DND-41 (cell line): Measurements from ENCODE around the gene PHOSPHO2.
A peak's percentile ranks its signal among the peaks of the same experiment; 100 is the strongest.

ENCODE experiments used
- ATAC-seq: fragments of 200-7000 bp; cut with Tn5 transposase; 3 replicates; pipeline ENCODE4 v1.9.1; 2021; ENCODE audit warnings: low read depth; ENCODE audit not compliant: insufficient read depth
- DNase-seq: peaks from one replicate; pipeline ENCODE4 v3.0.0-alpha.2; 2020
- H2AFZ ChIP-seq: 2 replicates; pipeline ENCODE4 v1.6.0; 2012; ENCODE audit warnings: low read depth, low read length
- H3K27ac ChIP-seq: 2 replicates; pipeline ENCODE4 v1.5.1; 2012; ENCODE audit warnings: low read length, inconsistent platforms
- H3K27me3 ChIP-seq: fragments of 200-600 bp; sonication (generic); 2 replicates; pipeline ENCODE4 v1.6.0; 2012; ENCODE audit warnings: low read length, mild to moderate bottlenecking, inconsistent platforms; ENCODE audit not compliant: insufficient read depth, poor library complexity
- H3K36me3 ChIP-seq: 2 replicates; pipeline ENCODE4 v1.5.1; 2012; ENCODE audit warnings: low read length, inconsistent platforms; ENCODE audit not compliant: insufficient read depth
- H3K4me1 ChIP-seq: 2 replicates; pipeline ENCODE4 v1.5.1; 2012; ENCODE audit warnings: mild to moderate bottlenecking, low read length; ENCODE audit not compliant: insufficient read depth
- H3K4me2 ChIP-seq: 2 replicates; pipeline ENCODE4 v1.6.0; 2012; ENCODE audit warnings: mild to moderate bottlenecking, moderate library complexity, low read length, inconsistent platforms; ENCODE audit not compliant: insufficient read depth
- H3K4me3 ChIP-seq, 2 experiments: fragments of 200-600 bp in 1 of 2; shearing (Covaris generic) in 1 of 2; 2 replicates each; pipeline ENCODE4 v1.5.1; 2012 to 2016; ENCODE audit warnings: inconsistent platforms in 2 of 2, low read length in 2 of 2, mild to moderate bottlenecking in 2 of 2, low read depth in 1 of 2, moderate library complexity in 1 of 2
- H3K79me2 ChIP-seq: 2 replicates; pipeline ENCODE4 v1.6.0; 2012; ENCODE audit warnings: low read length, inconsistent platforms; ENCODE audit not compliant: insufficient read depth
- H3K9ac ChIP-seq: 2 replicates; pipeline ENCODE4 v1.6.0; 2012; ENCODE audit warnings: low read depth, mild to moderate bottlenecking, inconsistent platforms, low read length, moderate library complexity
- H3K9me3 ChIP-seq: 2 replicates; pipeline ENCODE4 v1.5.1; 2012; ENCODE audit warnings: low read length, moderate library complexity, mild to moderate bottlenecking, inconsistent platforms; ENCODE audit not compliant: insufficient read depth, severe bottlenecking
- H4K20me1 ChIP-seq: 2 replicates; pipeline ENCODE4 v1.6.0; 2012; ENCODE audit warnings: low read length; ENCODE audit not compliant: insufficient read depth
- CTCF ChIP-seq: IDR thresholded peaks from 2 replicates; pipeline ENCODE4 v1.5.1; 2012; ENCODE audit warnings: borderline replicate concordance, low read length, moderate library complexity, mild to moderate bottlenecking; ENCODE audit not compliant: poor library complexity, severe bottlenecking; ENCODE audit errors: extremely low read depth
- EZH2 ChIP-seq: IDR thresholded peaks from 3 replicates; pipeline ENCODE4 v1.6.1; 2012; ENCODE audit warnings: borderline replicate concordance, low read depth, mild to moderate bottlenecking, moderate library complexity, low read length, inconsistent platforms; ENCODE audit not compliant: severe bottlenecking

The PHOSPHO2 gene

GRCh38 chr2:169729274-169729605, 35.0 kb downstream of the PHOSPHO2 start:
- Histone ChIP-seq H3K9me3 (no peaks in the 10 kb centered on the region), H3K79me2 (peaks cover 5% of the 10 kb centered on the region; the same call in 1 of the 2 replicates), H3K36me3 (no peaks in the 10 kb centered on the region), H3K4me3 (no peak overlapping the region), H3K4me2 (no peak overlapping the region), H4K20me1 (no peaks in the 10 kb centered on the region), H3K4me1 (peaks cover 9% of the 10 kb centered on the region), H2AFZ (no peak overlapping the region), H3K9ac (no peak overlapping the region), H3K27ac (no peak overlapping the region), H3K27me3 (no peaks in the 10 kb centered on the region)
- ATAC-seq (no peak), DNase-seq (no peak)
- TF ChIP-seq EZH2: no peak
- no peak for TF ChIP-seq CTCF

GRCh38 chr2:169732075-169732474, 37.8 kb downstream of the PHOSPHO2 start:
- H3K27me3 ChIP-seq: no peaks in the 10 kb centered on the region
- ATAC-seq (no peak), DNase-seq (no peak)
- no peaks in the 10 kb centered on the region for H3K9me3 ChIP-seq
- peaks cover 34% of the 10 kb centered on the region for H3K79me2 ChIP-seq
- H3K4me2 ChIP-seq: no peak overlapping the region
- H3K4me1 ChIP-seq: peaks cover 36% of the 10 kb centered on the region
- H4K20me1 ChIP-seq: peaks cover 10% of the 10 kb centered on the region; the same call in 1 of the 2 replicates
- no peak overlapping the region for H3K4me3 ChIP-seq
- H3K9ac ChIP-seq: no peak overlapping the region
- H3K36me3 ChIP-seq: peaks cover 9% of the 10 kb centered on the region
- H2AFZ ChIP-seq: no peak overlapping the region
- no peak for TF ChIP-seq EZH2
- TF ChIP-seq CTCF: no peak
- H3K27ac ChIP-seq: no peak overlapping the region

GRCh38 chr2:169732583-169733358, 38.5 kb downstream of the PHOSPHO2 start:
- Histone ChIP-seq H3K9ac (peak overlapping the region; percentile 75), H3K27me3 (no peaks in the 10 kb centered on the region), H3K4me1 (peaks cover 39% of the 10 kb centered on the region), H3K9me3 (no peaks in the 10 kb centered on the region), H2AFZ (peak overlapping the region; percentile 92), H3K27ac (peak overlapping the region; percentile 51; the same call in 1 of the 2 replicates), H3K4me3 (peak overlapping the region in 1 of 2 experiments; percentile 81; a peak in 3 of 4 replicates), H3K79me2 (peaks cover 39% of the 10 kb centered on the region), H3K36me3 (peaks cover 12% of the 10 kb centered on the region), H4K20me1 (peaks cover 12% of the 10 kb centered on the region; the same call in 1 of the 2 replicates), H3K4me2 (peak overlapping the region; percentile 93)
- TF ChIP-seq CTCF (no peak), EZH2 (no peak)
- DNase-seq (peak; percentile 58), ATAC-seq (peak; percentile 59)
